Inflammatory macrophage (primary cell): Measurements from ENCODE around the gene KATNAL1.
A peak's percentile ranks its signal among the peaks of the same experiment; 100 is the strongest.

Source experiments
- DNase-seq, 2 donors: peaks; one replicate each; pipeline ENCODE4 v3.0.0-alpha.2; 2020 to 2022

KATNAL1 gene

DNA sequence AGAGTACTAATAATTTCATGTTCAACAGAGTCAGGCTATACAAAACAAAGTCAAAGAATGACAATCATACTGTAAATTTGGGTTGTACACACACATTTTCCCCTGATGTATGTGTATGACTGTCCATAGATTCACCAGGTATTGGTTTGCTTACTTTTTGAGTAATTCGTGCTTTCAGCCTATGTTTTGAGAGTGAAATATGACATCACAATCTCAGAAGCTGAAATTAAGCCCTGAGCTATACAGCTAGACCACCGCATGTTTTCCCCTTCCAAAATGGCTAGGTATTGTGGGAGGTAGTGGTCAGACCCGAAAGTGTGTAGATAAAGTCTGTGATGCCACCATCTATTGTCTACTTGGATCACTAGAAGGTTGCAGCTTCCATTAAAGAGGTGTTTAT, 102.8 kb downstream of the KATNAL1 start:
- no peak for DNase-seq

DNA sequence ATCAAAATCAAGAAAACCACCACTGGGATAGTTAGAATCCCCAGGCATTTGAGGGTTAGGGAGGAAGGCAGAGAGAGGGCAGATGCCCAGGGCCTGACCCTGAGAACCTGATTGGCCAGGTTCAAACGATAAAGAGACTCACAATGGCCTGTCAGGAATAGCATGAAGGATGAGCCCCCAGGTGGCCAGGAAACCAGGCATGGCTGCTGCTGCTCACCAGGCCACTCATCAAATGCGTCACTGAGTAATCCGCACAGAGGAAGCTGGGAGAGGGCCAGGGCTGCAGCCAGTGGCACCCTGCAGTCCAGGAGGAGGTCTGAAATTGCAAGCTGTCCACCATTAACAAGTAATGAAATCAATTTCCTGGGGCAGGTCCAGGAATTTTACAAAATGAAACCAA, 111.3 kb downstream of the KATNAL1 start:
- DNase-seq = no peak

DNA sequence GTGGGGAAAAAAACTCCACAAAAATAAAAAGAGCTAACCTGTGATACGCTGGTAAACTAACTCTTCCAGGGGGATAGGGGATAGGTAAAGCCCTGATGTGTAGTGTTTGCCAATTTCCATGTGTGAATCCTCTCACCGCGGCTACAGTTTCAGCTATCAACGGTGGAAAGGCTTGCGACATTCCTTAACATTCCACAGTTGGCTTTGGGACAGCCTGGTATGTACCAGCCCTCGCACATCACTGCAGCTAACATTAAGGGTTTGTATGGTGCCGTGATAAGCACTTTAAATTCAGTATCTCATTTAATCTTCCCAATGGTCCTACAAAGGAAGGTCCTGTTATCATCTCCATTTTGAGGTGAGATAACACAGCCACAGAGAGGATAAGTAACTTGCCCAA, 112.4 kb downstream of the KATNAL1 start:
- DNase-seq = no peak

DNA sequence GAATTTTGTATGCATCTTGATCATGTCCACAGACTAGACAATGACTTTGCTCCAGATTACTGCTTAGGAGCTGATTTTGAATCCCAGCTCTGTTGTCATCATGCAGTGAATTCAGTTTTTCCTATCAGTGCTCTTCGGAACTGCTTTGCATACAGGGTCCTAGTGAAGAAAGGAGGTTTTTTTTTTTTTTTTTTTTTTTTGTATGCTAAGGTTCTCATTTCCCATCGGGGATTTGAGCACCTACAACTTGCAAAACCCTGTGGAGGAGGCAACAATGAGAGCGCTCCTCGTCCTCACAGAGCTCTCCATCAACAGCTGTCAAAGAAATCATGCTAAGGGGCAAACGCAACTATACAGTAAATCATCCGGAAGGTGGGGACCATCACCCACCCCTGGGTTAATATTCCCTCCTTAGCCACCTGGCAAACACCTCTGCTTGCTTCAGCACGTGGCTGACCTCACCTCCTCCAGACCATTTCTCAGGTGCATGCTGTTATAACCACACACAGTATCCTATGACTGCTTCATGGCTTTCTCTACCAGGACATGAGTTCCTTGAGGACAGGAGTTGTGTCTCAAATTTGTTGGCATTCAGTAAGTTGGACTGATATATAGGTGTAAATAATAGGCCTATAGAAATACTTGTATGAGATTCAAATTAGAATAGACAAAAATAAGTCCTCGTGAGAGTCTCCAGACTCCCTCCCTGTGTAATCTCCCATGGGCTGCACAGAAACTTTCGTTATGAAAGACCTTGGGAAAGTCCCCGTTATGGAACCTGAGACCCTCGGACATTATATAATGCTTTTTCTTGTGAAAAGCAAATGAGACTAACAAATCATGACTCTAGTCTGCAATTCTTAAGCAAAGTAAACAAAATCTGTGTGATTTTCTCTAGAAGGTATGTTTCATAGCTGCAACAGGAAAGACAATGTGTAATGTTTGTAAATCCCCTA, 113.8 kb downstream of the KATNAL1 start:
- no peak for DNase-seq

DNA sequence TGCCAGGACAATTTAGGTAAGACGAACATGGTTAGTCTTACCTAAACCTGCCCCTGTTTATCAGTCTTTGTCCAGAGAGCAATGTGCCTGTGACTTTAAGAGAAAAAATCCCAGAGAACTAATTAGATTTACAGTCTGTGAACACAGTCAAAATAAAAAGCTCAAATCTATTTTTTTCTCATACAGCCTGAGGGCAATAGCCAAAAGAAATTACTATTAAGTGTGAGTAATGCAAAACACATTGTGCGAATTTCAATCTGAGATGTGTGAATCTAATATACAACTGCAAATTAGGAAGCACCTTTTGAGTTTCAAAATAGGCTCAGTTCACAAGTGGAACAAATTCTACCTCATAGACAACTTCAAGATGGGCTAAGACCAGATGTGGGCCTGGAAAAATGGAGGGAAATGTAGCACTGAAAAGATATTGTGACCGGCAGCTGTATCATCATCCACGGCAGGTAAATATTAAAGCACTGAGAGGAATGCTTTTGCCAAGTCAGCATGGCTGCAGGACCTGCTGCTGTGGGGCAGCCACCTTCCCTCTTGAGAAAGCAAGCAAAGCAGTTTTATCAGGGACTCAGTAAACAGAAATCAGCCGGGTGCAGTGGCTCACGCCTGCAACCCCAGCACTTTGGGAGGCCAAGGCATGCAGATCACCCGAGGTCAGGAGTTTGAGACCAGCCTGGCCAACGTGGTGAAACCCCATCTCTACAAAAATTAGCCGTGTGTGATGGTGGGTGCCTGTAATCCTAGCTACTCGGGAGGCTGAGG, 114.8 kb downstream of the KATNAL1 start:
- DNase-seq = no peak

DNA sequence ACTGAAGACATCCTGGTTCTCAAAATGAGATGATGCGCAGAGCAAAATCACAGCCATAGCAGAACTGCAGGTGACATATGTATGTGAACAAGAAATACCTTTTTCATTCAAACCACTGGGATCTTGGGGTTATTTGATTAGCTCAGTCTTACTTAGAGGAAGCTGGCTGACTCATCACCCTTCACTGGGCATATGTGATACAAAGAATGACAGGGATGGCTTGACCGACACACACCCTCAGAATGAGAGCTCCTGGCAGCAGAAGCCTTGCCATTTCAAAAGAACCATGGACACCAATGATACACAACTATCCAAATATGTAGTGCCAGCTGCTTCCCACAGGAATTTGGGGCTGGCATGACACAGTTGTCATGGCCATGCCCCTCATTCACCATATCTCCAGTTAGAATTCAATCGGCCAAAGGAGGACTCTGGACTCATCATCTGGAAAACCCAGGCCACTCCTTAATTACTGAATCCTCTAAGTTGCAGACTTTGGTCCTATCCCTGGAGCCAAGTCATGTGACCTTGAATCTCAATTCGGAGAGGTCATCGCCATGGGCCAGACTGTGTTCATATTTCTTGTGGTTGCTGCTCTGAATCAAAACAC, 115.8 kb downstream of the KATNAL1 start:
- no peak for DNase-seq

DNA sequence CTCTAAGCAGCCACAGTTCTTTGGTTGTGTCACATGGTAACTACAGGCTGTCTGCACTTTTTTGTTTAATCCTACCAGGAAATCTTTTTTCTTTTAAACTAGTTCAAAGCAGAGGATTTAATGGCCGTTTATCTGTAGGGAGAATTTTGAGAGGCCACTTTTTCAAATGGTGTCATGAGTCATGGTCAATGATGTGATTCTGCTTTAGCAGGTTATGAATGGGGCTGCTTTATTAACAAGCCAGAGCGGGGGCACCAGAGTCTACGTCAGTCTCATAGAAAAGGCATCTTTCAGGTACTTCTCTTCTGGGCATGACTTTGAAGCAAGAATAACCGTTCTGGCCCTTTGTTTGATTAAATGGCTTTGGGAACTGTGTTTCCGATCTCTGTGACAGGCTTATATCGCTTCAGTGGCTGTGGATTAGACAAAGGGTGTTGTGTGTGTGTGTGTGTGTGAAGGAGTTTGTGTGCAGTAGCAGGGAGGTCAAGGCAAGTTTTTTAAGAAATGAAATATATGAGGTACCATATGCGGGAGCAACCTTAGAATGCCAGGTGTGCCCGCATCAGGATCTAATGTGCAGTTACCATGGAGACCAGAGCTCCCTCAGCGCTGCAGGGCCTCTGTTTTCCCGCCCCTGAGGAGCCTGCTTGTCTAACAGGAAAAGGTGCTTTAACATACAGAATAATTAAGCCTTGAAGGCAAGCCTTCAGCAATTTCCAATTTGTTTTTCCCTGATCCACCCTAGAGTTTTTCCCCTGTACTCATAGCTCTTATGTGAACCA, 120.5 kb downstream of the KATNAL1 start:
- DNase-seq = no peak

DNA sequence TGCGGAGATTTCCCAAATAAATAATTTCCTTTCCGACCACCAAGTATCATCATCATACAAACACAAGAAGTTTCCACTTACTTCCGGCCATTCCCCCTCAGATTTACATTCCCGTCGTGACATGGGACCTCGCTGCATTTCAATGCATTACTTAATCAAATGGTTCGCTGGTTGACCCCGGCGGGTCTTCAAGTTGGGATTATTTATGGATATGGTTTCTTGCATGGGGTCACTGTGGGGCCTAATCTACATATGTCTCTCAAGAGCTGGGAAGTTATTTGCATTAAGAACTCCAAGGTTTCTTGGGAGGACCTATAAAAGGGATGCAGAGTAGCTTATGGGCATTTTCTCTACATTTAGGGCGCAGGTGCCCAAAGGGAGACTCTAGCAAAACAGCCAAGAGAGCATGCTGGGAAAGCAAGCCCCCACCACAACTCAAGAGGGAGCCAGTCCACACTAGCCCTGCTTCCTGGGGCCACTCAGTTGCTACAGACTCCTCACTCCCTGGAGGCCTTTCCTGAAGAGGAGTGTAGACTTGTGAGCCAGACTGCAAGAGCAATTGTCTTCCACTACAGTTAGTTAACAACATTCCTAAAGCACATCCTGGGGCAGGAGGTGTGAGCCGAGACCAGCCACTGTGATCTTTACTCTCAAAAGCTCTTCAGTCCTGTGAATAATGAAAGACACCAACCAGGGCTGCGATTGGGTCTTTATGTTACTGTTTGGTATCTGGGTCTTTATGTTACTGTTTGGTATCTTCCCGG, 125.3 kb downstream of the KATNAL1 start:
- DNase-seq = no peak

DNA sequence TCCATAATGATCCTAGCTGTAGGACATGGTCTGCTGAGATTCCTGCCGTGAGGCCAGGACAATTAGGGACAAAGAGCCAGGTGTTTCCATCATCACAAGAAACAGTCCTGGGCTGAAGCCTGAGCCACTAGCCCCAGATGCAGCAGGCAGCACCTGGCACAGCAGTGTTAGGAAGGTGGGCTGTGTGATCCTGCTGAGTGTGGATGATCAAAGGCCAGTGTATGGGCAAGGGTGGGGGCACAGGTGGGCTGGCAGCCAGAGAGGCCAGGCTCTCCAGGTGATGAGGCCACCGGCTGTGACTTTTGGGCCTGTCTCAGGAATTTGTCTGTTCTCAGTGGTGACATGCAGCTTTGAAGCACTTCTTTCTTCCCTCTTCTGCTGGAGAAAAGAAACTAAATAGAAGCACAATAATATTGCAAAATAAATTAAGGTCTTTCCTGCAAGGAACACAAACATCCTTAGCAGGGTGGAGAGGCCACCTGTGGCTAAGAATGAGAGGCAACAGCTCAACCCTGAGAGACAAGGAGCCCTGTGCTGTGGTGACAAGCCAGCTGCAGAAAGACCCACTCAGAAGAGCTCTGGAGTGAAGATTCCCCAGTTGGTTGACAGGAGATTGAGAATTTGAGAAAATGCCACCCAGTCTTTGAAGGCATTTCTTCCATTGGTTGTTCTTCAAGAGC, 127.6 kb downstream of the KATNAL1 start:
- DNase-seq = no peak

DNA sequence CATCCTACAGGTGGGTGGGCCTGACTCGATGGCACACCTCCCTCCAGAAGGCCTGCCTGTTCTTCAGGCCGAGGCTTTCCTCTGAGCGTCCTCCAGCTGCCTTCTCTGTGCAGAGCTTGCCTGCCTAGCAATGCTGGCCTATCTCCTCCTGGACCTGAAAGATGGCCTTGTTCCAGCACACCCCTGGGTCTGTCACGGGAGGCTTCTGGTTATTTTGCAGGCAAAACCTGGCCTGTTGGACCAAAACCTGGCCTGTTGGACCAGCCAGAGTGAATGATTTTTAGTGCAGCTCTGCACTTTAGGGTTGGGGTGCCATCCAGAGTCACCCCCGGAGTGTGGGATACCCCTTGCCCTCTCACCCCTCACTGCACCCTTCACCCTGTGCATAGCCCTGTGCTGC, 128.4 kb downstream of the KATNAL1 start:
- no peak for DNase-seq

DNA sequence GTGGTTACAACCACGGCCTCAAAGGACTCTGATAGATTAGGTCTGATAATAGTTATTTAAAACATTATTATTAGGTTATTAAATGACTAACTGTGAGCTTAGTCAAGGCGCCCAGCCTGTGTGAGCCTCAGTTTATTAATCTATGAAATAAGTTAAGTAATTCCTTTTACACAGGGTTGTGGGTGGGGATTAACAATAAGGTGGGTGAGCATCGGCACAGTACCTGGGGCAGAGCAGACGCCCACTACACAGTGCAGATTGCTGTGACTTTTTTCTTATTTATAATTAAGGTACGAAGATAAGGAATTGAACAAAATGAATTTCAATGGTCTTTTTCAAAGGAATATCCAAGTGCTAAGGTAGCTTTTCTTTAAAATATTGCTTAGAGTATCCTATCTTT, 132.2 kb downstream of the KATNAL1 start:
- no peak for DNase-seq

DNA sequence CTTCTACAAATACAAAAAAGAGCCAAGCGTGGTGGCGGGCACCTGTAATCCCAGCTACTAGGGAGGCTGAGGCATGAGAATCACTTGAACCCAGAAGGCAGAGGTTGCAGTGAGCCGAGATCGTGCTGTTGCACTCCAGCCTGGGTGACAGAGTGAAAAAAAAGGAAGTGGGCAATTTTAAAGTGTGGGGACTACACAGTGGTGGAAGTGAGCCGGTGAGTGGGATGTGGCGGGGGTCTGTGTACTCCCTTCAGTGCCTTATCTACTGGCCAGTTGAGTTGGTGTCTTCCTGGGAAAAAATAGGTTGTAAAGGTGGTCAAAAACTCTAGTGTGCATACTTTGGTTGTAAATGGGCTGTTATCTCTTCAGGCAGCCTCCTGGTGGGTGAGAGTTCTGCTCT, 133.1 kb downstream of the KATNAL1 start:
- DNase-seq = peak in 1 of 2 donors; percentile 21

DNA sequence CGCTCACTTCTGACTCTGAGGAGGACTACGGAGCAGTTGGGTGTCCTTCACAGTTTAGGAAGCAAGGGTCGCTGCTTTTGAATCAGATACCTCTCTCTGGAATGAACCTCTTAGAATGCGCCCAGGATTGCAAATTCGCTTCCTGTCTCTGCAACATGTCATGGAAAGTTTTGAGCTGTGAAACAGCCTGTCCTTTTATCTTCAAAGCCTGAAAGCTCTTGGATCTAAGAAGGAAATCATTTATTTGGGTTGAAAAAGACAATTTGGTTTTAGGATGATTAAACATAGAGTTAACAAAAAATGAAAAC, 134.1 kb downstream of the KATNAL1 start:
- no peak for DNase-seq

DNA sequence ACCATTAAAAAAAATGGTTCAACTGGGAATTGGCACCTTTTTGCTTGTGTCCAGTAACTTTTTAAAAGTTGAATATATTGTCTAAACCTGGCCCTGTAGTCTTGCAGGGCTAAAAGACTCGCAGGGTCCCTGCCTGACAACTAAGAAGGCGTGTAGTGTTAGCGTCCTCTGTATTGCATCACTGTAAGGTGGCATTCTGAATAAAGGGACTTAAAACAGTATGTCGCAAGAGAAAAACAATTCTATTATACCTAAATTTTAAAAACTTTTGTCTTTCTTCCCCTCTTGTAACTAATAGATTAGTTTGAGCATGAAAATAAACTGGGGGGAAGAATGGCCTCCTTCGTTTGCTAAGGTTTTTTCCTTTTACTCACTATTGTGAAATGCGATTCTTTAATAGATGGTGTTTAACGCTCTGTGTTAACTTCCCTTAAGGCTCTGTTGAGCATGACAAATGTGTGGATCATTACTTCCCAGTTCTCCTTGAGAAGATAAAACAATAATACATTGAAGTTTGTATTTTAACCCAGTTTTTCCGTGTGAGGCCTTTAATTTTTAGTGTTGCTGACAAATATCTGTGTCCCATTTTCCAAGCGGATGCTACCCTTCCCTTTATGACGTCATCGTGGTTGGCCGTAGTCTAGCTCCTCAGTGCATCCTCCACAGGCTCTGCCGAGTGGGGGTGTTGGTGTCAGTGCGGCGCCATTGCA, 134.6 kb downstream of the KATNAL1 start:
- DNase-seq = peak; percentile 34 to 52

DNA sequence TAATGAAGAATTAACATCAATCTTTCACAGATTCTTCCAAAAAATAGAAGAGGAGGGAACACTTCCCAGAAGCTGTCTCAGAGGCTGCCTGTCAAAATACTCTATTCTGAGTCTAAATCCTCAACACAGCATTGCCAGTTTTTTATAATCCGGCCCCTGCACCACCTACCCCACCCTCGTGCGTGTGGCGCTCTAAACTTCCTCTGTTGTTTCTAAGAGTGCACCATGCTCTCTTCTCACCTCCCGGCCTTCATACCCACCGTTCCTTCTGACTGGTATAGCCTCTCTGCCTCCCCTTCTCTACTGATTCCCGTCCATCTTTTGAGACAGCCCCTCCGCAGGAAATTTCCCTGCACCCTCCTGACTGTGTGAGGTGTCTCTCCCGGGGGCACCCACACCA, 136.8 kb downstream of the KATNAL1 start:
- no peak for DNase-seq

DNA sequence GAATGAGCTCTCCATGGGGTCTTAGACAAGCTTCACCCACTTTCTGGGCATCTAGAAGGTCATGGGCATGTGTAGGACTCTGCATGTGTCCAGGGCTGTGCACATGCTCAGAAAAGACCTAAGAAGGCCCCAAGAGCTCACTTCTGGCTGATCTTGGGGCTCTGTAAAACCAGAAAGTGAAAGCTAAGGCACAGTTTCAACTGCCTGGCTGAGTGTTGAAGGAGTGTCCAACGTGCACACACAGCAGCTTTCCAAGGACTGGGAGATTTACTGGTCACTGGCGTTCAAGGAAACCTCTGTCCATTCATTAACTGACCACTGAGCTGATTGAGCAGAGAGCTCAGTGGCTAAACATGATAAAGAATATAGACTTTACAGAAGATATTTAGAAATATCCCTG, 137.9 kb downstream of the KATNAL1 start:
- no peak for DNase-seq

DNA sequence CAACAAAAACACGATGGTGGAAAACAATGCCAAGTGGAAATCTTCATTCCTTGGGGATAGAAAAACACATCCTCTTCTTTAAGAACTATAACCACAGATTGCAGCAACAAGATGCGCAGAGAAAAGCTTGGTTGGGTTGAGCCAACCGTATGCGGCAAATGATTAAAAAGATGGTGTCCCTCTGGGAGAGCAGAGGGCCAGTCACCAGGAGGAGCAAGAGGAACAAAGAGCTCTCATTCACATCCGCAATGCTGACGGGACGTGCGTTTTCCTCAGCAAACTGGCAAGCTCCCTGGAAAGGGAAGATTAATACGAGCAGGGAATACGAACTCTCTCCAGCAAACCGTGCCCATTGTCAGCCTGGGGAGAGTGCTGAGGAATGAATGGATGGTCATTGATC, 141.6 kb downstream of the KATNAL1 start:
- DNase-seq = no peak

DNA sequence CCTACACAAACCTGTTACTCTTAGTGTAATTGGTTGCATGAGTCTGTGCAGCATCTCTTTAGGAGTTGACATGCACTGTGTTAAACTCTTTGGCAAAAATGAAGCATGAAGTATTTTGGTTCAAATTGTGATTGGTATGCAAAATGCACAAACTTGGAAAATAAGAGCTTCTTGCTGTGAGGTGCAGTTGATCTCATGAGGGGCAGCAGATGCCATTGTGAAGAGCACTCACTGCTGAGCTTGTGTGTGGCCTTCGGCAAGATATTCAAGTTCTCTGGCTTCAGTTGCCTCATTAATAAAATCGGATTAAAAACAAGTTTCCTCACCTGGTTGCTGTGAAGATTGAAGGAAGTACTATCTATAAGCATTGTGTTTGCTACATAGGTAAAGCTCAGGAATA, 142.3 kb downstream of the KATNAL1 start:
- DNase-seq = no peak

DNA sequence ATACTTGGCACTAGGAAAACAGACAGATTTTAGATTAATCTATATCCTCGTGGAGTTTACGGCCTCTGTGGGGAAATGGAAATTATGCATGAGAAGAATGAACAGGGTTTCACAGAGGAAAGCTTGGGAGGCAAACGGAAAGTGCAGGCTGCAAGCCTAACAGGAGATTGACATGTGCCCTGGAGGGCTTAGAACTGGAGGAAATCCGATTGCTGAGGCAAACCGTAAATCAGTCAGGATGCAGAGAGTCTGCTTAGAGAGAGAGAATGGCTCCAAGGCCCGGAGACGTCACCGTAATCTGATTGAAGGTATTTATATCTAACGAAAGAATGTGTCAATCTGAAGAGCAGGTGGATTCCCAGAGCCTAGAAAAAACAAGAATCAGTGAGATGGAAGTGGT, 143.2 kb downstream of the KATNAL1 start:
- no peak for DNase-seq

DNA sequence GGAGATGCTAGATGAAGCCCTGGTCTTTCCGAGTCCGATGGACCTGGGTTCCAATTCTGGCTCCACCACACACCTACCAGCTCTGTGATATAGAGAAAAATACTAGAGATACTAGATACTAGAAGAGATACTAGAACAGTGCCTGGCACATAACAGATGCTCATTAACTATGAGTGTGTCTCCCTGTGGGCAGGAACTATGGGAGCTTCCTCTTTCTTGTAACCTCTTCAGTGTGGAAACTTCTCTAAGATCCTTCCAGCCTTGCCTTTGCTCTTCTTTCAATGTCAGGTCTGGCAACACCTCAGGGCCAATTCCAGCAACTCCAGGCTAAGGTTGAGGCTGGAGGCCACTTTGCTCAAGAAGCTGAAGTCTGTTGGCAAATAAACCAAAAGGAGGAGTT, 143.9 kb downstream of the KATNAL1 start:
- peak; percentile 13 to 26 for DNase-seq

DNA sequence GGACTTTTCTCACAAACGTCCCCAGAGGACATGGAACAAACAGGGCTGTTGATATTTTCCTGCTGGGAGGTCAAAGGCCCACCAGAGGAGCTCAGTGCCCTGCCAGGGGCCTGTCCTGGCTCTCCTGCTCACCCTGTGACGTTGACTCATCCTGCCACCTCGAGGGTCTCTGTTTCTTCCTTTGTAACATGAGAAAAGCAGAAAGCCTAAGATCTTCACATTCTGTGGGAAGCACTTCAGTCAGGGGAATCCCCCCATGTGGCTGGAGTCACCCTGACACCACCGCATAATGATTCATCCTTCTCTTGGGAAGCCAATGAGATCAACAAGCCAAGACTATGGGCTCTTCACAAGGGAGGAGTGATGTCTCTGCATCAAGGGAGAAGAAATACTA, 147.9 kb downstream of the KATNAL1 start:
- peak; percentile 32 to 45 for DNase-seq
